Transverse colon (tissue), 4 donors: ENCODE measurements around the gene SPI1. TPM values are rescaled to one million over a fixed set of nuclear protein-coding genes. Genes with fewer than 3 reads are reported as not detected.

Experiments
- DNase-seq: peaks from one replicate; pipeline ENCODE4 v3.0.0-alpha.2; 2019
- H3K27ac ChIP-seq, 4 donors: fragments of 200-600 bp; sonication (generic); 2 replicates each; pipeline ENCODE4 v1.5.1; 2016 to 2018; ENCODE audit warnings: inconsistent platforms in 4 of 4
- H3K27me3 ChIP-seq: fragments of 200-600 bp; sonication (generic); 2 replicates; pipeline ENCODE4 v1.5.1; 2017; ENCODE audit warnings: inconsistent platforms
- H3K36me3 ChIP-seq, 4 donors: fragments of 200-600 bp; sonication (generic); 2 replicates each; pipeline ENCODE4 v1.5.1; 2017 to 2019; ENCODE audit warnings: inconsistent platforms in 4 of 4
- H3K4me1 ChIP-seq, 4 donors: fragments of 200-600 bp; sonication (generic); 2 replicates each; pipeline ENCODE4 v1.5.1; 2017 to 2020; ENCODE audit warnings: inconsistent platforms in 4 of 4
- H3K4me3 ChIP-seq, 4 donors: fragments of 200-600 bp; sonication (generic); 1 replicate in 1 of 4; 2 replicates in 3 of 4; pipeline versions ENCODE4 v1.5.1 to v1.6.1; 2017 to 2019; ENCODE audit warnings: inconsistent platforms in 4 of 4
- H3K9me3 ChIP-seq, 2 donors: fragments of 200-600 bp; sonication (generic); 2 replicates each; pipeline ENCODE4 v1.5.1; 2017 to 2019; ENCODE audit warnings: inconsistent platforms in 2 of 2
- CTCF ChIP-seq, 5 experiments: fragments of 200-600 bp in 3 of 5; fragments of 450-650 bp in 2 of 5; sonication (generic) in 3 of 5; IDR thresholded peaks; 1 replicate in 2 of 5; 2 replicates in 3 of 5; pipeline ENCODE4 v1.5.1; 2016 to 2017; ENCODE audit warnings: antibody characterized with exemption in 5 of 5, inconsistent platforms in 3 of 5, mild to moderate bottlenecking in 2 of 5, moderate library complexity in 1 of 5
- EP300 ChIP-seq: sonication (generic); formaldehyde crosslinking; IDR thresholded peaks from one replicate; pipeline ENCODE4 v1.6.1; 2017; ENCODE audit warnings: antibody characterized with exemption, low read depth
- POLR2A ChIP-seq: fragments of 450-650 bp; IDR thresholded peaks from one replicate; pipeline ENCODE4 v1.6.1; 2016; ENCODE audit warnings: antibody characterized with exemption, mild to moderate bottlenecking, moderate library complexity
- POLR2AphosphoS5 ChIP-seq, 3 donors: sonication (generic); formaldehyde crosslinking; IDR thresholded peaks; one replicate each; pipeline ENCODE4 v1.6.1; 2016; ENCODE audit warnings: antibody characterized with exemption in 3 of 3
- WGBS, 2 donors: methylation state at CpG; one replicate each; pipeline ENCODE4 v1.1.5; 2018; ENCODE audit warnings: low coverage in 1 of 2; 5-methylcytosine and 5-hydroxymethylcytosine counted together
- in situ Hi-C, 4 donors: fragments of 200-750 bp; cut with MboI; loops; one replicate each; pipeline versions ENCODE4 v1.15.0 to v1.15.1; 2017; ENCODE audit warnings: low sequenced_read_pairs in 3 of 4, low pct_ligation_motif_present in 1 of 4, low pct_unique_long_range_greater_than_20kb in 1 of 4
- intact Hi-C: fragments of 100-400 bp; cut with DNase I; formaldehyde crosslinking; loops from one replicate; pipeline ENCODE4 v1.15.1; 2023; ENCODE audit warnings: low total_unique reads
- total RNA-seq, 4 donors: library from RNA; depleted of rRNA; stranded (reverse); fragments of >200 nt; gene quantifications; one replicate each; pipeline ENCODE4 v1.1.0, GENCODE V29; 2016

SPI1 gene
- total RNA-seq, 4 donors from 2014 or later = 7.1 to 35.5 (median 17.2) TPM

- in situ Hi-C loops = no loop called here
- TF ChIP-seq POLR2AphosphoS5 (IDR thresholded peaks at IDR 0.05) = no peak
- no peak for TF ChIP-seq CTCF (IDR thresholded peaks at IDR 0.05)
- TF ChIP-seq POLR2A = no peak
- no peak for TF ChIP-seq EP300
- H3K4me3 ChIP-seq = no peak overlapping the region
- intact Hi-C loops = no loop called here
- H3K27me3 ChIP-seq = no peaks in the 10 kb centered on the region
- peaks cover 21 to 43% (median 31%) of the 10 kb centered on the region in 4 donors for H3K4me1 ChIP-seq
- no peak for DNase-seq
- H3K36me3 ChIP-seq = no peaks in the 10 kb centered on the region
- peak overlapping the region in 1 of 4 donors; percentile 93 for H3K27ac ChIP-seq
- 80 to 100% methylated on average over 1 to 12 of the region's 12 CpGs for WGBS, 2 donors
- H3K9me3 ChIP-seq = no peaks in the 10 kb centered on the region
Observed at GRCh38 chr11:47410370-47411264, 32.3 kb upstream of the SPI1 start.

GRCh38 chr11:47409440-47410369, 31.4 kb upstream of the SPI1 start:
- Histone ChIP-seq H3K36me3 (no peaks in the 10 kb centered on the region), H3K27ac (peak overlapping the region; percentile 89 to 99 (median 93)), H3K4me1 (peaks cover 16 to 37% (median 27%) of the 10 kb centered on the region in 4 donors), H3K4me3 (peak overlapping the region in 3 of 4 donors; percentile 71 to 77 (median 75)), H3K9me3 (no peaks in the 10 kb centered on the region), H3K27me3 (no peaks in the 10 kb centered on the region)
- DNase-seq = no peak
- intact Hi-C loops = no loop called here
- in situ Hi-C loops = no loop called here
- WGBS, 2 donors = 40 to 87% methylated on average over 1 to 29 of the region's 31 CpGs
- TF ChIP-seq POLR2AphosphoS5 (IDR thresholded peaks at IDR 0.05) (no peak), POLR2A (no peak)

GRCh38 chr11:47408598-47409439, 30.5 kb upstream of the SPI1 start:
- Histone ChIP-seq H3K27me3 (no peaks in the 10 kb centered on the region), H3K27ac (peak overlapping the region; percentile 89 to 99 (median 93)), H3K9me3 (no peaks in the 10 kb centered on the region), H3K4me1 (peaks cover 16 to 35% (median 27%) of the 10 kb centered on the region in 4 donors), H3K4me3 (peak overlapping the region; percentile 71 to 82 (median 76)), H3K36me3 (no peaks in the 10 kb centered on the region)
- TF ChIP-seq EP300 (no peak), POLR2AphosphoS5 (IDR thresholded peaks at IDR 0.05) (peak in 2 of 3 donors; percentile 23 to 24)
- 5 to 7% methylated on average over 15 to 50 of the region's 50 CpGs for WGBS, 2 donors
- intact Hi-C loops = no loop called here
- DNase-seq = peak; percentile 38
- in situ Hi-C loops = no loop called here

GRCh38 chr11:47407746-47408590, 29.6 kb upstream of the SPI1 start, which contains the start of gene SLC39A13:
Gene SLC39A13 (plus strand): TSS chr11:47408590. CDS start chr11:47410095, 1,505 bp downstream.
- intact Hi-C loops (no loop called here), in situ Hi-C loops (no loop called here)
- peak within 1 kb of the TSS; percentile 89 to 99 (median 93) for H3K27ac ChIP-seq
- TF ChIP-seq POLR2A = peak; percentile 89
- TF ChIP-seq EP300 = no peak
- TF ChIP-seq CTCF (IDR thresholded peaks at IDR 0.05) = peak; percentile 52 to 95 (median 69)
- TF ChIP-seq POLR2AphosphoS5 (IDR thresholded peaks at IDR 0.05) = peak; percentile 79 to 96 (median 95)
- no peaks in the 10 kb centered on the region for H3K9me3 ChIP-seq
- H3K27me3 ChIP-seq = no peaks in the 10 kb centered on the region
- WGBS, 2 donors = 6% methylated on average over 7 of the region's 70 CpGs; no CpG with 5 or more reads in 1 of the 2 donors
- peak; percentile 94 for DNase-seq
- peak within 1 kb of the TSS; percentile 71 to 82 (median 76) for H3K4me3 ChIP-seq
- no peaks in the 10 kb centered on the region for H3K36me3 ChIP-seq
- H3K4me1 ChIP-seq = peaks cover 16 to 32% (median 27%) of the 10 kb centered on the region in 4 donors
